Spleen (tissue), 11 donors: ENCODE measurements around the gene LSG1. TPM values are rescaled to one million over a fixed set of nuclear protein-coding genes. Genes with fewer than 3 reads are reported as not detected.

ENCODE experiments used
- DNase-seq: peaks from one replicate; pipeline ENCODE4 v3.0.0-alpha.2; 2020
- H3K27ac ChIP-seq, 8 donors: fragments of 200-600 bp; sonication (generic) in 7 of 8; 1 replicate in 4 of 8; 2 replicates in 4 of 8; pipeline versions ENCODE4 v1.5.0 to v1.8.0; 2016 to 2021; ENCODE audit warnings: inconsistent platforms in 4 of 8, mild to moderate bottlenecking in 4 of 8, moderate library complexity in 1 of 8
- H3K27me3 ChIP-seq, 7 donors: fragments of 200-600 bp; sonication (generic) in 6 of 7; replicated peaks in 1 of 7; 1 replicate in 4 of 7; 2 replicates in 3 of 7; pipeline versions ENCODE4 v1.5.0 to v1.8.0; 2016 to 2021; ENCODE audit warnings: inconsistent platforms in 3 of 7, mild to moderate bottlenecking in 1 of 7
- H3K36me3 ChIP-seq, 6 donors: fragments of 200-600 bp; sonication (generic) in 5 of 6; 1 replicate in 4 of 6; 2 replicates in 2 of 6; pipeline versions ENCODE4 v1.5.0 to v1.8.0; 2016 to 2021; ENCODE audit warnings: inconsistent platforms in 2 of 6
- H3K4me1 ChIP-seq, 6 donors: fragments of 200-600 bp; sonication (generic) in 5 of 6; 1 replicate in 3 of 6; 2 replicates in 3 of 6; pipeline versions ENCODE4 v1.5.0 to v1.8.0; 2016 to 2021; ENCODE audit warnings: inconsistent platforms in 3 of 6
- H3K4me3 ChIP-seq, 8 donors: fragments of 200-600 bp; sonication (generic) in 7 of 8; 1 replicate in 4 of 8; 2 replicates in 4 of 8; pipeline versions ENCODE4 v1.5.0 to v1.8.0; 2016 to 2021; ENCODE audit warnings: inconsistent platforms in 4 of 8, mild to moderate bottlenecking in 4 of 8, moderate library complexity in 2 of 8
- H3K9me3 ChIP-seq, 8 donors: fragments of 200-600 bp; sonication (generic) in 7 of 8; 1 replicate in 4 of 8; 2 replicates in 4 of 8; pipeline versions ENCODE4 v1.5.0 to v1.8.0; 2016 to 2021; ENCODE audit warnings: inconsistent platforms in 4 of 8
- POLR2A ChIP-seq, 3 donors: fragments of 450-650 bp; IDR thresholded peaks; one replicate each; pipeline ENCODE4 v1.5.1; 2017; ENCODE audit warnings: antibody characterized with exemption in 3 of 3, mild to moderate bottlenecking in 1 of 3
- POLR2AphosphoS5 ChIP-seq, 3 donors: sonication (generic); formaldehyde crosslinking; IDR thresholded peaks; one replicate each; pipeline ENCODE4 v1.5.1; 2017; ENCODE audit warnings: antibody characterized with exemption in 3 of 3
- WGBS, 5 donors: extraction: QIAGEN DNeasy Blood & Tissue Kit in 3 of 5; methylation state at CpG; one replicate each; pipeline versions ENCODE4 v1.1.5 to v1.1.7; 2013 to 2018; 5-methylcytosine and 5-hydroxymethylcytosine counted together
- intact Hi-C: fragments of 100-400 bp; cut with DNase I; formaldehyde crosslinking; loops from one replicate; pipeline ENCODE4 v1.15.0; 2023; ENCODE audit warnings: low total_unique reads
- polyA plus RNA-seq, 3 donors: library from polyadenylated mRNA; stranded (reverse); fragments of 200-250 nt; gene quantifications; one replicate each; pipeline ENCODE4 v1.2.1, GENCODE V29; 2013
- total RNA-seq, 7 donors: library from RNA; depleted of rRNA in 3 of 7; stranded (reverse); fragments of >200 nt in 3 of 7; fragmentation: NEBNext Ultra II Directional in 4 of 7; extraction: Animal tissue kit (Norgen Biotek cat#: 25700) in 4 of 7; gene quantifications; one replicate each; pipeline versions ENCODE4 v1.1.0 to v1.2.1, GENCODE V29; 2016 to 2021
- TF ChIP-seq, protein P1 (sequence below), 11 experiments: fragments of 200-600 bp in 7 of 11; fragments of 450-650 bp in 4 of 11; sonication (generic) in 4 of 11; IDR thresholded peaks in 8 of 11; conservative IDR thresholded peaks in 3 of 11; 1 replicate in 7 of 11; 2 replicates in 4 of 11; pipeline versions ENCODE4 v1.4.0 to v1.8.0; 2016 to 2021; ENCODE audit warnings: antibody characterized with exemption in 11 of 11, inconsistent platforms in 4 of 11, mild to moderate bottlenecking in 1 of 11
- donor health status: healthy with polysubstance abuse.
- donor health status: DM: no; HTN: no; CAD: no; lungs with moderate emphysema.
- donor health status: DM: no; HTN: no; CAD: no.
- donor health status: Bipolar disorder and iron deficiency.
- donor health status: healthy.
- donor health status: DM: no; HTN: no; CAD: no.
- donor health status: DM: yes; HTN: yes; CAD: no.

Gene LSG1
- total and polyA plus RNA-seq, 10 donors = 10.8 to 58.0 (median 35.7) TPM

DNA sequence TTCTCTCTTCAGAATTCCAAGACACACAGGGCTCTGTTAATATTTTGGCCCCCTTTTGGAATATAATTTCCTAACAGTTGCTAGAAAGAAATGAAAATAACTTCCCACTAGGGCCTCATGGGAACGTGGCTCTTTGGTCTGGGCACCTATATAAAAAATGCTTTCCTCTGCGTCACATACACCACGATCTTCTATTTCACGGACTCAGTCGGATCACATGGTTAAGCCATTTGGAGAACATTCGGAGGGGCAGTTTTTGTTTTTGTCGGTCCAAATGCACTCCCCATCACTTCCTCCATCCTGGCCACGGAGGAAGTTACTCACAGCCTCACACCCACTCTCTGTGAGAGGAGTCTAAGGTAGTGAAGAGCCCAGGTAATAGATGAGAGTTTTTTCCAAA is 59.8 kb downstream of the LSG1 start:
- Histone ChIP-seq H3K27ac (no peak overlapping the region), H3K4me1 (no peaks in the 10 kb centered on the region), H3K9me3 (no peaks in the 10 kb centered on the region), H3K27me3 (no peaks in the 10 kb centered on the region), H3K4me3 (no peak overlapping the region), H3K36me3 (peaks cover 0 to 42% (median 2%) of the 10 kb centered on the region in 6 donors)
- TF ChIP-seq POLR2AphosphoS5 (IDR thresholded peaks at IDR 0.05) (no peak), POLR2A (IDR thresholded peaks at IDR 0.05) (no peak)
- TF ChIP-seq, protein P1, sequence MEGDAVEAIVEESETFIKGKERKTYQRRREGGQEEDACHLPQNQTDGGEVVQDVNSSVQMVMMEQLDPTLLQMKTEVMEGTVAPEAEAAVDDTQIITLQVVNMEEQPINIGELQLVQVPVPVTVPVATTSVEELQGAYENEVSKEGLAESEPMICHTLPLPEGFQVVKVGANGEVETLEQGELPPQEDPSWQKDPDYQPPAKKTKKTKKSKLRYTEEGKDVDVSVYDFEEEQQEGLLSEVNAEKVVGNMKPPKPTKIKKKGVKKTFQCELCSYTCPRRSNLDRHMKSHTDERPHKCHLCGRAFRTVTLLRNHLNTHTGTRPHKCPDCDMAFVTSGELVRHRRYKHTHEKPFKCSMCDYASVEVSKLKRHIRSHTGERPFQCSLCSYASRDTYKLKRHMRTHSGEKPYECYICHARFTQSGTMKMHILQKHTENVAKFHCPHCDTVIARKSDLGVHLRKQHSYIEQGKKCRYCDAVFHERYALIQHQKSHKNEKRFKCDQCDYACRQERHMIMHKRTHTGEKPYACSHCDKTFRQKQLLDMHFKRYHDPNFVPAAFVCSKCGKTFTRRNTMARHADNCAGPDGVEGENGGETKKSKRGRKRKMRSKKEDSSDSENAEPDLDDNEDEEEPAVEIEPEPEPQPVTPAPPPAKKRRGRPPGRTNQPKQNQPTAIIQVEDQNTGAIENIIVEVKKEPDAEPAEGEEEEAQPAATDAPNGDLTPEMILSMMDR (IDR thresholded peaks at IDR 0.05 in 8 of 11, conservative IDR thresholded peaks at IDR 0.05 in 3 of 11) = no peak
- intact Hi-C loops = no loop called here
- DNase-seq = no peak
- 43 to 59% (median 58%) methylated on average over 8 of the region's 8 CpGs for WGBS, 5 donors

DNA sequence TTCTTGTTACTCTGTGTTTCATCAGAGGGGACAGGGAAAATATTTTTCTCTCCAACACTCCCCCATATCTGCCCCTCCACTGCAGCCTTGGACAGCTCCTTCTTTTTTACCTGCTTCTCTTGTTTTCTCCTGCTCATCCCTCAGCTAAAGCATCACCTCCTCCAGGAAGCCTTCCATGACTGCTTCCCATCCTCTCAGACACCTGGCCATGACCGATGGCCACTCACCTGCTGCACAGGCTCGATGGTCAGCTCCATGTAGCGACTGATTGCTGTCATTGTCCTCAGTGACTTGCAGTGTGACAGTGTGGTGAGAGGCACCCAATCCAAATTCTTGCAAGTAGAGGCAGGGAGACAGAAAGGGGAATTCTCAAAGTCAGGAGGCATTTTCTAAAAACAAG is 61.3 kb downstream of the LSG1 start:
- no peaks in the 10 kb centered on the region for H3K27me3 ChIP-seq
- WGBS, 5 donors = 89 to 98% (median 96%) methylated on average over 3 of the region's 3 CpGs
- TF ChIP-seq, protein P1 (IDR thresholded peaks at IDR 0.05 in 8 of 11, conservative IDR thresholded peaks at IDR 0.05 in 3 of 11) = no peak
- no peak for TF ChIP-seq POLR2AphosphoS5 (IDR thresholded peaks at IDR 0.05)
- DNase-seq = no peak
- intact Hi-C loops = no loop called here
- H3K36me3 ChIP-seq = peaks cover 0 to 31% (median 2%) of the 10 kb centered on the region in 6 donors
- H3K9me3 ChIP-seq = no peaks in the 10 kb centered on the region
- no peak overlapping the region for H3K4me3 ChIP-seq
- no peak overlapping the region for H3K27ac ChIP-seq
- no peaks in the 10 kb centered on the region for H3K4me1 ChIP-seq

DNA sequence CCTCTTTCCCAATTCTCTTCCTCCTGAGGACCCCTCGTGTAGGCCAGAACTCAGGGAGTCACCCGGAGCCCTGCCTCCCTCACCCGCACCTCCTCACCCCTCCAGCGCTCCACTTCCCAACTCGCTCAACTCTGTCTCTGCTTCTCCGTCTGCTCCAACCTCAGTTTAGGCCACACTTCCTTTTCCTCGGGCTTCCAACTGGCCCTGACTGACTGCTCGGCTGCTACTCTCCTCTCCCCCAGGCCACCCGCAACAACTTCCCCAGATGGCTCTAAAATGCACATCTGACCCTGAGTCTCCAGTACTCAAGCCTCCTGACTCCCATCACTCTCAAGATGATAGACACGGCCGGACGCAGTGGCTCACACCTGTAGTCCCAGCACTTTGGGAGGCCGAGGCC is 62.4 kb downstream of the LSG1 start:
- Histone ChIP-seq H3K4me1 (no peaks in the 10 kb centered on the region), H3K27me3 (no peaks in the 10 kb centered on the region), H3K9me3 (no peaks in the 10 kb centered on the region), H3K36me3 (peaks cover 0 to 25% (median 0%) of the 10 kb centered on the region in 6 donors), H3K27ac (no peak overlapping the region), H3K4me3 (no peak overlapping the region)
- TF ChIP-seq POLR2AphosphoS5 (IDR thresholded peaks at IDR 0.05) (no peak), POLR2A (IDR thresholded peaks at IDR 0.05) (no peak)
- TF ChIP-seq, protein P1 (IDR thresholded peaks at IDR 0.05 in 8 of 11, conservative IDR thresholded peaks at IDR 0.05 in 3 of 11) = no peak
- DNase-seq = no peak
- intact Hi-C loops = no loop called here
- WGBS, 5 donors = 76 to 86% (median 84%) methylated on average over 13 of the region's 13 CpGs

DNA sequence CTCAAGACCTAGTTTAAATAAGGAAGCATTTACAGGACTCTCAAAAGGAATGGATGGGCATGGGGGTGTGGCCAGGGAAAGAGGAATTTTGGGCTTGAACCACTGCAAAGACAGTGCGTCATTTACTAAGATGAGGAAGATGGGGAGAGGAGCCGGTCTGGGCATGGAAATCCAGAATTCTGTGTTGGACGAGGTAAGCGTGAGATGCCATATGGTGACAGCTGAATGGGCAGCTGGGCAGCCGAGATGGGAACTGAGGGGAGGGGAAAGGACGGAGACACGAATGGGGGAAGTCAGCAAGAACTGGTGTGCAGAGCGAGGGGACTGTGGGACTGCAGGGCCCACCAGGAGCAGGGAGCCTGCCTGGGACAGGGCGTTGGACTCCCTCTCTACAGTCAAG is 63.0 kb downstream of the LSG1 start:
- H3K9me3 ChIP-seq = no peaks in the 10 kb centered on the region
- TF ChIP-seq, protein P1 (IDR thresholded peaks at IDR 0.05 in 8 of 11, conservative IDR thresholded peaks at IDR 0.05 in 3 of 11) = no peak
- no peak overlapping the region for H3K4me3 ChIP-seq
- H3K27me3 ChIP-seq = no peaks in the 10 kb centered on the region
- 87 to 92% (median 90%) methylated on average over 9 of the region's 9 CpGs for WGBS, 5 donors
- H3K4me1 ChIP-seq = no peaks in the 10 kb centered on the region
- H3K27ac ChIP-seq = no peak overlapping the region
- peaks cover 0 to 26% (median 0%) of the 10 kb centered on the region in 6 donors for H3K36me3 ChIP-seq
- intact Hi-C loops = no loop called here
- no peak for DNase-seq
